GM12891 (cell line): Measurements from ENCODE around the gene NEK7.
A peak's percentile ranks its signal among the peaks of the same experiment; 100 is the strongest.

ENCODE experiments used
- DNase-seq: peaks from one replicate; pipeline ENCODE4 v3.0.0; 2011; ENCODE audit warnings: low spot score; ENCODE audit not compliant: insufficient read length
- FAIRE-seq: peaks from 2 replicates; lab custom pipeline; 2011; peaks lifted over from hg19 to GRCh38; lab: Jason Lieb, UNC
- PAX5 ChIP-seq: IDR thresholded peaks from 2 replicates; pipeline ENCODE4 v1.6.1; 2011; ENCODE audit warnings: low read length, moderate library complexity, mild to moderate bottlenecking; ENCODE audit not compliant: insufficient read depth, severe bottlenecking
- POLR2A ChIP-seq: IDR thresholded peaks from 2 replicates; pipeline ENCODE4 v1.6.1; 2011; ENCODE audit warnings: low read depth, low read length, control low read depth
- POLR2AphosphoS5 ChIP-seq: IDR thresholded peaks from 2 replicates; pipeline ENCODE4 v1.6.1; 2011; ENCODE audit warnings: low read depth, low read length, control low read depth
- POU2F2 ChIP-seq: IDR thresholded peaks from 2 replicates; pipeline ENCODE4 v1.6.1; 2011; ENCODE audit warnings: low read depth, mild to moderate bottlenecking, control low read depth, low read length, moderate library complexity
- SPI1 ChIP-seq: IDR thresholded peaks from 2 replicates; pipeline ENCODE4 v1.6.1; 2011; ENCODE audit warnings: low read depth, low read length, control low read depth
- TAF1 ChIP-seq: IDR thresholded peaks from 2 replicates; pipeline ENCODE4 v1.6.1; 2011; ENCODE audit warnings: low read depth, low read length, control low read depth

Gene NEK7

GRCh38 chr1:198197285-198197684 lies 40.5 kb downstream of the NEK7 start:
- no peak for TF ChIP-seq POLR2A
- no peak for TF ChIP-seq PAX5
- TF ChIP-seq POU2F2, result no peak
- TF ChIP-seq SPI1, result no peak
- FAIRE-seq (no peak), DNase-seq (no peak)

GRCh38 chr1:198199105-198199504 lies 42.3 kb downstream of the NEK7 start:
- DNase-seq (no peak), FAIRE-seq (peak; percentile 66)
- no peak for TF ChIP-seq SPI1
- TF ChIP-seq POLR2AphosphoS5, result no peak
- TF ChIP-seq POU2F2, result no peak
- no peak for TF ChIP-seq TAF1
- TF ChIP-seq PAX5, result no peak
- no peak for TF ChIP-seq POLR2A

GRCh38 chr1:198201956-198202784 lies 45.4 kb downstream of the NEK7 start:
- TF ChIP-seq TAF1 (peak; percentile 34; the same call in 1 of the 2 replicates), POLR2A (no peak), POU2F2 (no peak)
- no peak for DNase-seq
- peak; percentile 88 for FAIRE-seq

- TF ChIP-seq PAX5, result no peak
- TF ChIP-seq TAF1, result no peak
- TF ChIP-seq POLR2A, result no peak
- DNase-seq (no peak), FAIRE-seq (no peak)
These were observed 46.6 kb downstream of the NEK7 start for GRCh38 chr1:198203434-198203833.

- FAIRE-seq, result no peak
- TF ChIP-seq TAF1 (no peak), SPI1 (no peak), PAX5 (no peak), POU2F2 (no peak), POLR2A (no peak), POLR2AphosphoS5 (no peak)
- DNase-seq, result no peak
These were observed 48.4 kb downstream of the NEK7 start for GRCh38 chr1:198205016-198205684.

GRCh38 chr1:198206292-198206691 lies 49.5 kb downstream of the NEK7 start:
- DNase-seq (no peak), FAIRE-seq (no peak)
- TF ChIP-seq TAF1 (no peak), POLR2A (no peak), POU2F2 (no peak), POLR2AphosphoS5 (no peak), PAX5 (no peak), SPI1 (no peak)

GRCh38 chr1:198211696-198212095 lies 54.9 kb downstream of the NEK7 start:
- TF ChIP-seq SPI1, result no peak
- FAIRE-seq, result no peak
- no peak for DNase-seq

GRCh38 chr1:198212126-198212525 lies 55.3 kb downstream of the NEK7 start:
- no peak for FAIRE-seq
- DNase-seq, result no peak
- no peak for TF ChIP-seq POLR2A
- no peak for TF ChIP-seq SPI1
- no peak for TF ChIP-seq POLR2AphosphoS5
- no peak for TF ChIP-seq PAX5

- TF ChIP-seq POLR2A (no peak), SPI1 (no peak), PAX5 (no peak), POU2F2 (no peak), POLR2AphosphoS5 (no peak), TAF1 (no peak)
- no peak for FAIRE-seq
- no peak for DNase-seq
These were observed 55.9 kb downstream of the NEK7 start for GRCh38 chr1:198212675-198213074.

GRCh38 chr1:198214924-198215323 lies 58.1 kb downstream of the NEK7 start:
- TF ChIP-seq SPI1 (no peak), PAX5 (no peak), POLR2AphosphoS5 (no peak), POLR2A (no peak), TAF1 (no peak), POU2F2 (no peak)
- DNase-seq (no peak), FAIRE-seq (no peak)
